HG03565 (cell line): ENCODE results near the gene NSUN6.

Experiments used
- ATAC-seq: cut with Tn5 transposase; IDR thresholded peaks from one replicate; pipeline ENCODE4 v1.9.1; 2021; ENCODE audit warnings: mild to moderate bottlenecking, moderate library complexity; ENCODE audit not compliant: unreplicated experiment

The NSUN6 gene

DNA sequence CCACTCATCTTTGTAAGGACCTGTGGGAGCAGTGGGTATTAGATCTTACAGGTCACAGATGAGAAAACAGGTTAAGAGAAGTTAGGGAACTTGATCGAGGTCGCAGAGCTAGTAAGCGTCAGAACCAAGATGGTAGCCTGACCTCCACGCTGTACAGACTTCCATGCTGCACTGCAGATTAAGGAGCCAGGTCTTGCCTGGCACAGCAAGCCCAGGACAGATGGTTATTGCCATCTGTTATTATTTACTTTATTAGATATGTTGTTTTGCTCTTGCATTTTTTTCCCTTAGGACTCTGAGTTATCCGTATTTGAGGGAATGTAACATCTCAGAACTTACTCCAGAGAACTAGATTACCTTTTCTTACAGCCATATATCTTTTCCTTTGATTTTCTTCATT, 147.2 kb downstream of the NSUN6 start:
- ATAC-seq: no peak

DNA sequence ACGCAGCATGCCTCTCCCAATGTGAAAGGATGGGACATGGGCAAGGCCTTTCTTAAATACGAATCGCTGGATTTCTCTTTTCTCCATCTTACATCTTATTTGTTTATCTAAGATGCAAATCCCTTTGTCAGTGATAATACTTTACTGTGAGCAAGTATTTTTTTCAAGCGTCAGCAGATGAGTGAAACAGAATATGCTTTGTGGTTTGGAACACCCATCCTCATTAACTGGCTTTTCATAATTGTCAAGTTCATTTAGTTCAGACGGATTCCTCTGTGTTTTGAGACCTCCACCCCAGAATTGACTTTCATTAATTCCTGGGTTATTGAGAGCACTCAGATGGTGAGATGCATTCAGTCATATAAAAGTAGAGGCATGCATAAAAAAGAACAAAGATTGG, 149.8 kb downstream of the NSUN6 start:
- ATAC-seq: no peak

DNA sequence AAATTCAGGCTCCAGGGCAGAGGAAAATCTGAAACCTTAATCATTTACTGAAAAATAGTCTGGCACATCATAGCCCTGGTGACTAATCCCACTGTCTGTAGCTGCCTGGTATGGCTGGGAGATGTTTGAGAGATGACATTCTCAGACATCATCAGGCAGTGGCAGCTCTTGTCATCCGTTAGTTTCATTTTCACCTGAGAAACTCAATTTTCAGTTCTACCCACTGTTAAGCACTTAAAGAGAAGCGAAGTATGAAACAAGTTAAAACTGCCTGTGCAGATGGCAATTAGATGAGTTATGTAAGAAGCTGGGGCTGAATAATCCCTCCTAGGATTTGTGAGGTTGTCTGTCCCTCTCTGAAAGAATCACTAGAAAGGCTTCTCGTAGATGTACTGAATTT, 150.2 kb downstream of the NSUN6 start:
- ATAC-seq: peak; percentile 95

DNA sequence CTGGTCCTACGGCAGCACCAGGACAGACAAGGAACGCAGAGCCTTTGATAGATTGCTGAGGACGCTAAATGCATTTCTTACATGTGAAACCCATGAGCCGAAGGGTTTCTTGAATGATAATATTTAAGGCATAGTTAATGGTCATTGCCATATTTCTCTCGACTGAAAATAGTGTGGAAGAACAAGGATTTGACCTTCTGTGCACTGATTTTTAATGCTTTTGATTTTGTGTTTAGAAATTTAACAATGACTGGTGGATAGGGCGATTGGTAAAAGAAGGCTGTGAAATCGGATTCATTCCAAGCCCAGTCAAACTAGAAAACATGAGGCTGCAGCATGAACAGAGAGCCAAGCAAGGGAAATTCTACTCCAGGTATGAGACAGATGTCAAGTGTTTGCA, 150.8 kb downstream of the NSUN6 start:
- no peak for ATAC-seq

DNA sequence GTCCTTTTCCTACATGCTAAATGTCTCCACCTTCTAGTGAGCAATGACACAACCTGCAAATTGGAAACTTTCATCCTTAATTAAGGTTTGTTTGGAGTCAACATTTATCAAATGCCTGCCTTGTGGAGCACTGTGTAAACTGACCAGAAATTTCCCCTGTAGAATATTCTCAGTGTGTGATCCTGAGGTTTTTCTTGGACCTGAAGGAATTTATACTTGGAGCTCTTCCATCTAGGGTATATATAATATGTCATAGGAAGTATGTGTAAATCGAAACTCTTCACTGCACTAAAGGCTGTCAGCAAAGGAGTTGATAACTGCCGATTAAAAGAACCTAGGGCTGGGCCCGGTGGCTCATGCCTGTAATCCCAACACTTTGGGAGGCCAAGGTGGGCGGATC, 152.4 kb downstream of the NSUN6 start:
- no peak for ATAC-seq

DNA sequence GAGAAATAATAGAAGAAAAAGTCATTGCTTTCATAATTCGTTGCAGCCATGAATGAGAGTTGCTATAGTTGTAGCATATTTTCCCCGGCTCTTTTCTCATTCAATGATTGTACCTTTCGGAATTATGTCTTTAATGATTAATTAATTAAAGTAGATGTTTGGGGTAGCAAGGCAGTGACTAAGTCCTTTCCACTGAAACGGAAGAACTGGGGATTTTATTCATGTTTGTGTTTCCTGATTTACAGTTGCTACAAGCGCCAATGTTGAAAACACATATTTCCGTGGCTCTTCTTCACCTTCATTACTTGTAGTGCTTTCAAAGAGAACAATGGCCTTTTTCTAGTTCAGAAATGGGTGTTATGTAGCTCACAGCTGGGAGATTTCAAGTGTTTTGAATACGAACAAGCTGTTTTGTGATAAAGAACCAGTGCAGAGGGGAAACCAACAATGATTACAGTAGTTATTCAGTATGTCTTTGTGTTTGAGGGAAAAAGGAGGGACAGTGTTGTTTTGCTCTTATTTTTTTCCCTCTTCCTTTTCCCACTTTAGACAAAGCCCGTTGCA, 153.5 kb downstream of the NSUN6 start:
- no peak for ATAC-seq
